Fibroblast of lung (primary cell): Measurements from ENCODE around the gene STAG3.

ENCODE experiments used
- EZH2 ChIP-seq: IDR thresholded peaks from 2 replicates; pipeline ENCODE4 v1.5.1; 2012; ENCODE audit warnings: low read length, control low read depth, mild to moderate bottlenecking; ENCODE audit errors: missing control alignments
- TF ChIP-seq, protein P1 (sequence below), 2 donors: IDR thresholded peaks in 1 of 2; conservative IDR thresholded peaks in 1 of 2; 1 replicate in 1 of 2; 2 replicates in 1 of 2; pipeline ENCODE4 v1.5.1; 2011 to 2012; ENCODE audit warnings: low read length in 2 of 2, control low read depth in 1 of 2, inconsistent platforms in 1 of 2, low read depth in 1 of 2, mild to moderate bottlenecking in 1 of 2

DNA sequence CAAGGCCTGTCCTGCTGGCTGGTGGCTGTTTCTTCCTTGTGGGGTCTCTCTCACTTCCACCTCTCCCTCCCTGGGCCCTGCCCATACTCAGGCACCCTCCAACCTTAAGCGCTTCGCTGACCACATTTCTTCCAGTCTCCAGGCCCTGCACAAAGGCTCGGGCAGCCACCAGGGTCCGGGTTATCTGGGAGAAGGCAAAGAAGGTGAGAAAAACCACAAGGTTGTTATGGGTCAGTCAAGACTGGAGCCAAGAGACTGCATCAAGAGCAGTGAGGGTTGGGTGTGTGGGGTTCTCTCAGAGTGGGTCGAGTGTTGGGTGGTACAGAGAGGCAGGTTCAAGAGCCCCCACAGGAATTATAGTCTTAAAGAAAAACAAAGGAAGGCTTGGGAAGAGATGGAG lies 3.1 kb upstream of the STAG3 start:
- no peak for TF ChIP-seq EZH2
- TF ChIP-seq, protein P1, sequence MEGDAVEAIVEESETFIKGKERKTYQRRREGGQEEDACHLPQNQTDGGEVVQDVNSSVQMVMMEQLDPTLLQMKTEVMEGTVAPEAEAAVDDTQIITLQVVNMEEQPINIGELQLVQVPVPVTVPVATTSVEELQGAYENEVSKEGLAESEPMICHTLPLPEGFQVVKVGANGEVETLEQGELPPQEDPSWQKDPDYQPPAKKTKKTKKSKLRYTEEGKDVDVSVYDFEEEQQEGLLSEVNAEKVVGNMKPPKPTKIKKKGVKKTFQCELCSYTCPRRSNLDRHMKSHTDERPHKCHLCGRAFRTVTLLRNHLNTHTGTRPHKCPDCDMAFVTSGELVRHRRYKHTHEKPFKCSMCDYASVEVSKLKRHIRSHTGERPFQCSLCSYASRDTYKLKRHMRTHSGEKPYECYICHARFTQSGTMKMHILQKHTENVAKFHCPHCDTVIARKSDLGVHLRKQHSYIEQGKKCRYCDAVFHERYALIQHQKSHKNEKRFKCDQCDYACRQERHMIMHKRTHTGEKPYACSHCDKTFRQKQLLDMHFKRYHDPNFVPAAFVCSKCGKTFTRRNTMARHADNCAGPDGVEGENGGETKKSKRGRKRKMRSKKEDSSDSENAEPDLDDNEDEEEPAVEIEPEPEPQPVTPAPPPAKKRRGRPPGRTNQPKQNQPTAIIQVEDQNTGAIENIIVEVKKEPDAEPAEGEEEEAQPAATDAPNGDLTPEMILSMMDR (conservative IDR thresholded peaks at IDR 0.05 in 1 of 2, IDR thresholded peaks at IDR 0.05 in 1 of 2; ENCODE audit: low read depth in 1 of 2, low read length in 2 of 2) = no peak
